Cardiac fibroblast (primary cell): ENCODE data around the gene ZNF532.
A peak's percentile ranks its signal among the peaks of the same experiment; 100 is the strongest.

Source experiments
- DNase-seq, 2 donors: peaks; one replicate each; pipeline versions ENCODE4 v3.0.0 to v3.0.0-alpha.2; 2010; ENCODE audit warnings: low read depth in 2 of 2
- H3K4me3 ChIP-seq, 2 donors: replicated peaks in 1 of 2; 1 replicate in 1 of 2; 2 replicates in 1 of 2; pipeline ENCODE4 v1.5.1; 2011; ENCODE audit warnings: low read depth in 2 of 2, low read length in 2 of 2, mild to moderate bottlenecking in 2 of 2, moderate library complexity in 1 of 2
- CTCF ChIP-seq: IDR thresholded peaks from one replicate; pipeline ENCODE4 v1.5.1; 2011; ENCODE audit warnings: low read depth, mild to moderate bottlenecking, low read length, inconsistent platforms

The ZNF532 gene

GRCh38 chr18:58993260-58993659 lies 128.6 kb downstream of the ZNF532 start:
- DNase-seq, result peak; percentile 94
- no peak for TF ChIP-seq CTCF
- H3K4me3 ChIP-seq, result no peak overlapping the region

GRCh38 chr18:58995663-58996062 lies 131.0 kb downstream of the ZNF532 start:
- TF ChIP-seq CTCF, result no peak
- H3K4me3 ChIP-seq, result no peak overlapping the region
- DNase-seq, result no peak

GRCh38 chr18:58996131-58996641 lies 131.5 kb downstream of the ZNF532 start:
- peak; percentile 96 to 98 for DNase-seq
- no peak for TF ChIP-seq CTCF
- no peak overlapping the region for H3K4me3 ChIP-seq

GRCh38 chr18:58996696-58997095 lies 132.0 kb downstream of the ZNF532 start:
- TF ChIP-seq CTCF, result no peak
- DNase-seq, result no peak
- H3K4me3 ChIP-seq, result no peak overlapping the region

- TF ChIP-seq CTCF, result no peak
- DNase-seq, result peak; percentile 93 to 96
- no peak overlapping the region for H3K4me3 ChIP-seq
Measured at GRCh38 chr18:58997811-58998337, 133.2 kb downstream of the ZNF532 start.

GRCh38 chr18:58998401-58999203 lies 133.9 kb downstream of the ZNF532 start:
- TF ChIP-seq CTCF, result no peak
- H3K4me3 ChIP-seq, result peak overlapping the region in 1 of 2 donors; percentile 31
- DNase-seq, result peak; percentile 86 to 91
